Prostate gland (tissue), 2 donors: ENCODE results near the gene FOXO4.

ENCODE experiments used
- CTCF ChIP-seq, 4 experiments: fragments of 200-600 bp in 2 of 4; fragments of 450-650 bp in 2 of 4; sonication (generic) in 2 of 4; IDR thresholded peaks; 1 replicate in 3 of 4; 2 replicates in 1 of 4; pipeline ENCODE4 v1.5.1; 2016 to 2019; ENCODE audit warnings: antibody characterized with exemption in 4 of 4, mild to moderate bottlenecking in 2 of 4, moderate library complexity in 2 of 4
- POLR2AphosphoS5 ChIP-seq: sonication (generic); formaldehyde crosslinking; IDR thresholded peaks from one replicate; pipeline ENCODE4 v1.6.1; 2017; ENCODE audit warnings: antibody characterized with exemption

- TF ChIP-seq CTCF (IDR thresholded peaks at IDR 0.05) (no peak), POLR2AphosphoS5 (no peak)
Measured at GRCh38 chrX:71109051-71109450, 13.4 kb downstream of the FOXO4 start.
